BJ (cell line): ENCODE measurements around the gene LRP2. TPM values are rescaled to one million over a fixed set of nuclear protein-coding genes. Genes with fewer than 3 reads are reported as not detected.

Experiments
- CTCF ChIA-PET: fragments of 350-600 bp; formaldehyde crosslinking; extraction: SDS; loops from one replicate; lab custom pipeline; 2021; ENCODE audit warnings: antibody characterized with exemption, inconsistent platforms; lab: Yijun Ruan, JAX
- POLR2A ChIA-PET: fragments of 300-600 bp; sonication (Branson Sonifier 250); formaldehyde crosslinking; extraction: SDS; loops from one replicate; lab custom pipeline; 2021; ENCODE audit warnings: antibody characterized with exemption; lab: Charles Lee
- DNase-seq: peaks from one replicate; pipeline ENCODE4 v3.0.0-alpha.2; 2011; ENCODE audit warnings: low read depth
- H3K27me3 ChIP-seq: 2 replicates; pipeline ENCODE4 v1.6.0; 2011; ENCODE audit warnings: low read length; ENCODE audit not compliant: control insufficient read depth, insufficient read depth
- H3K36me3 ChIP-seq: 2 replicates; pipeline ENCODE4 v1.5.1; 2011; ENCODE audit warnings: low read length; ENCODE audit not compliant: control insufficient read depth, insufficient read depth
- H3K4me3 ChIP-seq: 2 replicates; pipeline ENCODE4 v1.5.1; 2011; ENCODE audit warnings: low read depth, mild to moderate bottlenecking, control low read depth, low read length
- polyA plus RNA-seq: library from polyadenylated mRNA; depleted of rRNA; stranded (reverse); fragments of >200 nt; gene quantifications from 2 replicates; pipeline ENCODE4 v1.2.3, GENCODE V29; 2011
- TF ChIP-seq, protein P1 (sequence below): IDR thresholded peaks from 2 replicates; pipeline ENCODE4 v1.5.1; 2011; ENCODE audit warnings: low read depth, mild to moderate bottlenecking, control low read depth, inconsistent platforms, low read length, moderate library complexity; ENCODE audit not compliant: insufficient read depth

LRP2 gene
- polyA plus RNA-seq, 1 experiment: not detected

DNA sequence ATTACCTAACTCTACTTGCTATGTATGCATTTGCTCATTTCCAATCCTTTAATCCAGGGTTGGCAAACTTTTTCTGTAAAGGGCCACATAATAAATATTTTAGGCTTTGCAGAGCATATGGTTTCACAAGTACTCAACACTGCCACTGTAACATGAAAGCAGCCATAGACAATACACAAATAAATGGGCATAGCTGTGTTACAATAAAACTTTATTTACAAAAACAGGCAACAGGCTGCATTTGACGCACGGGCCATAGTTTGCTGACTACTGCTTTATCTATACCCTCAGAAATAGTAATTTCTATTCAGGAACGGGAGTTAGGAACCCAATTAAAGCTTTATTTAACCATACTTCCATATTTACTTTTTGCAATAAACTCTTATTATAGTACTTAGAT is 154.3 kb downstream of the LRP2 start:
- CTCF ChIA-PET: no interaction called here
- H3K4me3 ChIP-seq: no peak overlapping the region
- DNase-seq: no peak
- POLR2A ChIA-PET: no interaction called here
- no peaks in the 10 kb centered on the region for H3K27me3 ChIP-seq
- no peaks in the 10 kb centered on the region for H3K36me3 ChIP-seq
- TF ChIP-seq, protein P1, sequence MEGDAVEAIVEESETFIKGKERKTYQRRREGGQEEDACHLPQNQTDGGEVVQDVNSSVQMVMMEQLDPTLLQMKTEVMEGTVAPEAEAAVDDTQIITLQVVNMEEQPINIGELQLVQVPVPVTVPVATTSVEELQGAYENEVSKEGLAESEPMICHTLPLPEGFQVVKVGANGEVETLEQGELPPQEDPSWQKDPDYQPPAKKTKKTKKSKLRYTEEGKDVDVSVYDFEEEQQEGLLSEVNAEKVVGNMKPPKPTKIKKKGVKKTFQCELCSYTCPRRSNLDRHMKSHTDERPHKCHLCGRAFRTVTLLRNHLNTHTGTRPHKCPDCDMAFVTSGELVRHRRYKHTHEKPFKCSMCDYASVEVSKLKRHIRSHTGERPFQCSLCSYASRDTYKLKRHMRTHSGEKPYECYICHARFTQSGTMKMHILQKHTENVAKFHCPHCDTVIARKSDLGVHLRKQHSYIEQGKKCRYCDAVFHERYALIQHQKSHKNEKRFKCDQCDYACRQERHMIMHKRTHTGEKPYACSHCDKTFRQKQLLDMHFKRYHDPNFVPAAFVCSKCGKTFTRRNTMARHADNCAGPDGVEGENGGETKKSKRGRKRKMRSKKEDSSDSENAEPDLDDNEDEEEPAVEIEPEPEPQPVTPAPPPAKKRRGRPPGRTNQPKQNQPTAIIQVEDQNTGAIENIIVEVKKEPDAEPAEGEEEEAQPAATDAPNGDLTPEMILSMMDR: no peak

DNA sequence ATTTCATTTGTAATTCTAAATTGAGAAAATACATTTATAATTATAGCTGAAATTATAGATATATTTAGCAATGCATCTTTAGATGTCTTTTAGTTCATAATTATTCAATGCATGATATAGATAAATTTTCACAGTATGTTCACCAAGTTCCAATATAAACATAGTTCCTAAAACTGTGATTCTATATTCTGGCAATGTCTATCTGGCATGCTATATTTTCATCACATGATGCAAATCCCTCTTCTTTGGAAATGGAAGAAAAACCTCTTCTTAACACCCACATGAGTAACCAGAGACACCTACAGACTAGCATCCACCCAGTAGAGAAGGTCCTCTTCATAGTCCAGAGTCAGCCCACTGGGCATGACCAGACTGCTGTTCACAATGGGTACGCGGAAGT is 157.2 kb downstream of the LRP2 start:
- CTCF ChIA-PET: interaction anchor here (2.0 kb wide), 1 partner anchor 12 kb away, joined by 4 read pairs; no protein-coding TSS in a partner anchor
- H3K36me3 ChIP-seq: no peaks in the 10 kb centered on the region
- no peaks in the 10 kb centered on the region for H3K27me3 ChIP-seq
- DNase-seq: no peak
- POLR2A ChIA-PET: no interaction called here
- TF ChIP-seq, protein P1: no peak
- no peak overlapping the region for H3K4me3 ChIP-seq

DNA sequence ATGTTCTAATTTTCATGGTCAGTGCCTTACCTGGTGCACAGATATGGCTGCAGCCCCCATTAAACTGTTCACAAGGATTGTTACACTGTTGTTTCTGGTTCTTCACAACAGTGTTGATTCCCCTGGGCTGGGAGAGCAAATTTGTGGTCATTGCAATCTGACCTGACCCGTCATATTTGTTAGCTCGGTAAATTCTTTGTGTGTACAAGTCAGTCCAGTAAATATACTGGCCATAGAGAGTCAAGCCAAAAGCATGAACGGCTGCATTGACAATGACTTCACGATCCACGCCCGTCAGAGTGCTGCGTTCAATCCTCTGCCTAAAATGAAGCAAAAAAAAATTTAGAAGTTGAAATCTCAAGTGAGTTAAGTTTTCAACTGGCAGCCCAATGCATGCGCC is 158.4 kb downstream of the LRP2 start:
- no peak for DNase-seq
- ChIA-PET POLR2A (no interaction called here), CTCF (no interaction called here)
- no peaks in the 10 kb centered on the region for H3K27me3 ChIP-seq
- TF ChIP-seq, protein P1: no peak
- no peak overlapping the region for H3K4me3 ChIP-seq
- no peaks in the 10 kb centered on the region for H3K36me3 ChIP-seq

DNA sequence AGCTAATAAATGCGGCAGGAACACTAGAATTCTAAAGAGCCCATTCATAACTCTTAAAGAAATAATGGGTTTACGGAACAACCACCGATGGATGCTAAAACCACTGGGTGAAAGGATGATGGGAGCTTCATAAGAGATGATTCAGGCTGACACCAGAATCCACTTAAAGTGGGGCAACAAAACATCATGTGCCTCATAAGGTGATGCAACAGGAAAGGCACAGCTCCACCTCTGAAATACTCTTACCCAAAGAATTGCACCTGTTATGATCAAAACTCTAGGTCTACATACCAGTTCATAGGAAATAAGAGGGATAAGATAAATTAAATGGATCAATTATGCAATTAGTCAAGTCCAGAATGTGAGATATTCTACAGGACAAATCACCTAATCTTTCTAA is 161.6 kb downstream of the LRP2 start:
- DNase-seq: no peak
- TF ChIP-seq, protein P1: no peak
- Histone ChIP-seq H3K4me3 (no peak overlapping the region), H3K27me3 (no peaks in the 10 kb centered on the region), H3K36me3 (no peaks in the 10 kb centered on the region)
- ChIA-PET CTCF (no interaction called here), POLR2A (no interaction called here)

DNA sequence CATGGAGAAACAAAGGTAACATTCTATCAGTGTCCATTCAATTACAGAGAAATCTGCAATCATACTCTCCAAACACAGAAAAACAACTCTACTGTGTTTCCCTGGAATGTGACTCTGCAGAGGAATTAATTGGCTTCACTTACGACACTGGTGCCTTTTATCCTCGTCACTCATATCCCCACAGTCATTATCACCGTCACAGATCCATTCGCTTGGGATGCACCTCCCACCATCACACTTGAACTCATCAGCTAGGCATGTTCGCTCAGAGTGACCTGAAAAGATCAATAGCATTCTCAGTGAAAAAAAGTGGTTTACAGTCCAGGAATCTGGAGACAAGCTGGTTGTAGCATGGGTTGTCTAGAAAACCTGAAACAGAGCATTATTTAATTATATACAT is 168.7 kb downstream of the LRP2 start:
- Histone ChIP-seq H3K36me3 (no peaks in the 10 kb centered on the region), H3K4me3 (no peak overlapping the region), H3K27me3 (no peaks in the 10 kb centered on the region)
- ChIA-PET POLR2A (no interaction called here), CTCF (no interaction called here)
- TF ChIP-seq, protein P1: no peak
- no peak for DNase-seq
